GM15510 (cell line): ENCODE measurements around the gene RPL12.

ENCODE experiments used
- POLR2A ChIP-seq: IDR thresholded peaks from 3 replicates; pipeline ENCODE4 v1.6.1; 2011; ENCODE audit warnings: borderline replicate concordance; ENCODE audit not compliant: insufficient read length; ENCODE audit errors: extremely low read depth

The RPL12 gene

GRCh38 chr9:127485995-127486394 lies 34.8 kb upstream of the RPL12 start:
- no peak for TF ChIP-seq POLR2A

DNA sequence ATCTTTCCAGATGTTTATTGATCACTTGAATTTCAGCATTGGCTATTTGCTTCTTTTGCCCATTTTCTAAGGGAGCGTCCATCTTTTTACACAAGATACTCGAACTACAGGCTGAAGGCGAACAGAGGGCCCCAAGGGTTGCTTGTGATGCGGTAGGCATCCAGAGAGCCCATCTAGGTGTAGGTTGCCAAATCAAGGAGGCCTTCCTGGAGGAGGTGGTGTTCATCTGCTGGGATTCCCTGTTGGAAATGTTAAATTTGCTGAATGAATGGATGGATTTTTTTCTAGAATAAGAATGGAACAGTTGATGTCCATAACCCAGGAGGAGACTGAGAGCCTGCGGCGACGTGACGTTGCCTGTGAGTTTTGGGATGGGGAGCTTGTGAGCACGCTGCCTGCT lies 31.5 kb upstream of the RPL12 start:
- no peak for TF ChIP-seq POLR2A

GRCh38 chr9:127479507-127480081 lies 28.4 kb upstream of the RPL12 start:
- TF ChIP-seq POLR2A = no peak

DNA sequence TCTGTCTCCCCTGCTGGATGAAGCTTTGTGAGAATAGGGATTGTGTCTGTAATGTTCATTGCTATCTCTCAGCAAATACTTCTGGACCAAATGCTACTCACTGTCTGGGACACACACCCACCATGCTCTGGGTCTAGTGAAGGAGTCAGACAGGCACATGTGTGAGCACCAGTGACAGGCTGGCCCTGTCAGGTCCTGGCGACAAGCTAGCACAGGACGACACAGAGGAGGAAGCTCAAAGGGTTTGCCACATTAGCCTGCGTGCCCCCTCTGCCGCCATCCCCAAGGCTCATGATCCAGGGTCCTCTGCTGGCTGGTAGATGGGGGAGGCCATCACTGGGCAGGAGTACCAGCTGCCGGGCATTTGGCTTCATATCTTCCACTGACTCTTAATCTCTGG lies 23.4 kb upstream of the RPL12 start:
- no peak for TF ChIP-seq POLR2A

- no peak for TF ChIP-seq POLR2A
Measured at GRCh38 chr9:127473932-127474331, 22.7 kb upstream of the RPL12 start.

DNA sequence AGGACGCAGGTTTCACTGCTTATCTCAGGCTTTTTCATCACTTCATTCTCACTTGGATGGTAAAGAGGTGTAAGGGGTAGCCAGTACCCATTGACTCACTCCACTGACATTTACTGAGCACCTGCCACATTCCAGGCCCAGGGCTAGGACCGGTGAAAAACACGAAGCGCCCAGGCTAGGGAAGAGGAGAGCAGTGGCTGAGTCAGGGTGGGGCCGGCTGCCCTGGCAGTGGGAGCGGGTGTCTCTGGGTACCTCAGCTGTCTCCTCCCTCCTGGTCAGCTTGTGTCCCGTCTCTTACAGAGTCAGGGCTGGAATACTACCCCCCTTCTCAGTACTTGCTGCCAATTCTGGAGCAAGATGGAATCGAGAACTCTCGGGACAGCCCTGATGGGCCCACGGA lies 22.3 kb upstream of the RPL12 start:
- no peak for TF ChIP-seq POLR2A

DNA sequence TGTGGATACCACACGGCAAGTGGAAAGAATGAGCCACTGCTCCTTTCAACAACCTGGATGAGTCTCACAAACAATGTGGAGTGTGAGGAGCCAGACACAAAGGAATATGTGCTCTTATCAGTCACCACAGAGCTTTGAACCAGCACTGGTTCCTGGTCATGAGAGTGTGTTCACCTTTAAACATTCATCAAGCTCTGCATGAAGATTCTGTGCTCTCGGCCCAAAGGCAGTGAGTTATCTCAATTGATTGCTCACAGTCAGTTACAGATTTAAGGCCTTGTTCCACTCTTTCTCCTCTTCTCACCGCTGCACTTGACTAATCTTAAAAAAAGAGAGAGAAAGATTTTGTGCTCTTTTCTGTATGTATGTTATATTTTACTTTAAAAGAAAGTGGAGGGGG lies 19.5 kb upstream of the RPL12 start:
- TF ChIP-seq POLR2A = no peak

- no peak for TF ChIP-seq POLR2A
Measured at GRCh38 chr9:127467621-127468020, 16.4 kb upstream of the RPL12 start.

DNA sequence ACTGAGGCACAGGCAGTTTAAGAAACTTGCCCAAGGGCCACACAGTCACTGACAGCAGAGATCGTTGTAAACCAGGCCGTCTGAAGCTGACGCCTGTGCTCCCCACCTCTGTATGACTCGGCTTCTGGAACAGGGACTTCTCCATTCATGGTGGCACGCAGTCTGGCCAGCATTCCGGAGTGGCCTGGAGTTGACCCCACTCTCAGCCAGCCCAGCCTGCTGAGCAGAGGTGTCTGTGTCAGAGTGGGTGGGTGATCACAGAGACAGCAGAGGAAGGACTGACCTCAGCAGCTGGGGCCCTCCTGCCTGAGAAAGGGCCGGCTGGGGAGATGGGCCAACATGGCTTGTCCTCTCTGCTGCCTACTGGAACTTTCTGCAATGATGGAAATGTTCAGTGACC lies 12.7 kb upstream of the RPL12 start:
- TF ChIP-seq POLR2A = no peak

DNA sequence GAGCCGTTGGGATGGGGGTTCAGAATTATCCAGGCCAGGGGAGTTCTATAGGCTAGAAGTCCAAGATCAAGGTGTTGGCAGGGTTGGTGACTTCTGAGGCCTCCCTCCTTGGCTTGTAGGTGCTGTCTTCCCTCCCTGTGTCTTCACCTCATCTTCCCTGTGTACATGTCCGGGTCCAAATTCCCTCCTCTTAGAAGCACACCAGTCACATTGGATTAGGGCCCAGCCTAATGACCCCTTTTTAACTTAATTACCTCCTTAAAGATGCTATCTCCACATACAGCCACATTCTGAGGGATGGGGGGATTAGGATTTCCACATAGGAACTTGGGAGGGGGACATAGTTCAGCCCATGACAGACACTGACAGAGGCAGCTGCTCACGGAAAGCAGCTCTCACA lies 12.2 kb upstream of the RPL12 start:
- no peak for TF ChIP-seq POLR2A

DNA sequence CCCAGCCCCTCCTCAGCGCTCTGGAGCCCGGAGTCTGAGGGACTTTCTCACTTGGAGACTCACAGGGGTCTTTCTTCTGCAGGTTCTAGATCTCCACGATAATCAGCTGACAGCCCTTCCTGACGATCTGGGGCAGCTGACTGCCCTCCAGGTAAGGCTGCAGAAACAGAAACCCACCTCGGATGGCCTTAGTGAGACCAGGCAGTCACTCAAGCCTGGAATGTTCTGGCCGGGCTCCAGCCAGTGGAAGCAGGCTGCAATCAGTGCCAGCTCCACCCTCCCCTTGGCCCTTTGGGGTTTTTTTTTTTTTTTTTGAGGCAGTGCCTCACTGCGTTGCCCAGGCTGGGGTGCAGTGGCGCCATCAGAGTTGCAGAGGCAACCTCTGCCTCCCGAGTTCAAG lies 7.7 kb upstream of the RPL12 start:
- no peak for TF ChIP-seq POLR2A

GRCh38 chr9:127457191-127457878 lies 6.1 kb upstream of the RPL12 start:
- no peak for TF ChIP-seq POLR2A

DNA sequence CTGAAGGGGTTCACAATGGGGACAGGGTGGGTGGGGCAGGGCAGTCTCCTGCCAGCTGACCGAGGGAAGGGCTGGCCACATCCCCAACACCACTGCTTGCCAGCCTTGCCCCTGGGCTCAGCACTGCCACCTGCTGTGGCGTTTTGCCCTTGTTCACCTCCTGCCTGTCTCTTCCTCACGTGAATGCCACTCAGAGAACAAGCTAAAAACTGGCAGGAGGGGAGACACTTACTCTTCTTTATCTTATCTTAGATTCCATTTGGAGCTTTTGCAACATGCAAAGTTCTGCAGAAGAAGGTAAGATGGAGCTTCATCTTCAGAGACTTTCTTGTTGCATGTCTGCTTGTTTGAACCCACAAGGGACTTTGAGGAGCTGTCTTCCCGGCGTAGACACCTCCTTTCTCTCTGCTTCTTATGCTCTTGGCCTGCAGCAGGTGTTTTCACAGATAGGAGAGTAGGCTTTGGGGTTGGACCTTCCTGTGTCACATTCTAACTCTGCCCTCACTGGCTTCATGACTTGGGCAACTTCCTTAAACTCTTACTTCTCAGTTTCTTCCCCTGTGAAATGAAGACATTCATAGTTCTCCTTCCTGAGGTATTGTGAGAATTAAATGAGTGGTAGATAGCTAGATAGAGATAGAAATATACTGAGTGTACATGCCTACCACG lies 4.3 kb upstream of the RPL12 start:
- TF ChIP-seq POLR2A = no peak

DNA sequence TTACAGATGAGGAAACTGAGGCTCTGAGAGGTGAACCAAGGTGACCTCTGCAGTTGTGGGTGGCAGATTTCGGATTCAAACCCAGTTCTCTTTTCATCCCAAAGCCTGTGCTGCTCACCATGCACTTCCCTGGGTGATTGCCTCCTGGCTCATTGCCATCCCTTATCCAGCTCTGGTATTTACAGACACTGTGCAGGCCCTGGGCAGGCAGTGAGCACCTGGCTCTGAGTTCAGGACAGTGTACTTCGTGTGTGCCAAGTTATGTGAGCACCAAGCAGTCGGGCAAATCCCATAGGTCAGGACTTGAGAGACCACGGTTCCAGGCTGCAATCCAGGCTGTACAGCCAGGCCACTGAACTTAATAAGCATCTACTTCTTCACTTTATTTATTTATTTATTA lies 1.5 kb upstream of the RPL12 start:
- no peak for TF ChIP-seq POLR2A

DNA sequence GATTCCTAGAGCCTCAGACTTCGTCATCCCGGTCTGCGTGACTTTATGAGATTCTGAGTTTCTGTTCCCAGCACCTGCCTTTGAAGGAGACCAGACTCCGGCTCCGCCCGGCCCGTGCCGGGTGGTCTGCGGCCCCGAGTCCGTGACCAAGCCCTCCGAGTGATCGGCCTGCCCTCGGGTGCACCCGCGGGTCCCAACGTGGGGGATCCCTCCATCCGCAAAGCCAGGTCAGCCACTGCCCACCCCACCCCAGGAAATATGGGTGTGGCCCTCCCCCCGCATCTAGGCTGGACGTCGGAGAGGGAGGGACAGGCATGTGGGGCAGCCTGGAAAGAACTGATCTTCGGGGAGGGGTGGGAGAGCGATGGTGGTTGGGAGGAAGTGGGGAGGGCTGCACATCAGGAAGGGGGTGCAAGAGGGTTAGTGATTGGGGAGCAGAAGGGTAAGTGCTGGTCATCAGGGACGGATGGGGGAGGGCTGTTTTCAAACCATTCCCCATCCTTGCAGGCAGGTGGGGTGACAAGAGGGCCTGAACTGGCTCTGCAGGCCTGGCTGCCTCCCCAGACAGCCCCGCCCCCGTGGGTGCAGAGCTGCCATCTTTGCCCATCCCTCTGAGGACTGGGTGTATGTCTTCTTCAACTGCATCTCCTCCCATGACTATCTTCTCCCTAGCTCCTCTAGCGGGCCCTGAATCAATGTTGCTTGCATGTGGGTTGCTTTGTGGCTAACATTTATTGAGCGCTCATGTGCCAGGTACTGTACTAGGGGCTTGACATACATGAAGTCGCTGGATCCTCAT lies 851 bp upstream of the RPL12 start:
- TF ChIP-seq POLR2A = no peak

DNA sequence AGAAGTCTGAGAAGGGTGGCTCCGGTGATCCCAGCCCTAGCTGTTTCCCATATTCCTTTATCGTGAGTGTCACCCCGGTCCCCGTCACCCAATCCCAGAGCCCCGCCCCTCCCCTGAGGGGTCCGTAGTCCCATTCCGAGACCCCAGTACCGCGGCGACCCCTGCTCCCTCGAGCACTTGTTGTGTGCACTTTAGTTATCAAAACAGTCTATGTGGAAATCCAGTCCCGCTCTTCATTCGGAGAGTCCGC lies 327 bp upstream of the RPL12 start:
- TF ChIP-seq POLR2A = no peak

DNA sequence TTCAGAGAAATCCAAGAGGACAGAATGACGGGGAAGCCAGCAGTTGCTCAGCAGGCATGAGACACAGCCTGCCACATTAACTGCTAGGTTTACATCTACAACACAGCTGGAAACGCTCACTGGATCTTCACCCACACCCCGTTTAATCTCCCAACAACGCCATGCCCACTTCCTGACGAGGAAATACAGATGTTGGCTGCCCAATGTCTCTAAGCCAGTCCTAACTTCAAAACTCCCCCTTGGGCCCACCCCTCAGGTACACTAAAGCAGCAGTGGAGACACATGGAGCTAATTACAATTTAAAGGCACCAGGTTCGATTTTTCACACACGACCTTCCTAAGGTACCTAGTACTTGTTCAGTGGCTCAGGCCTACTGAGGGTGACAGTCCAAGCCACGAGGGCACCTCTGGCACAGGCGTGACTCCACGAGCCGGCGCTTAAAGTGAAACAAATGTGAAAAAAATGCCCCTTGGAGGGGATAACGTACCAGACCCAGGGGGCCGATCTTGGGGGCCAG lies 904 bp downstream of the RPL12 start:
- TF ChIP-seq POLR2A = no peak
